K562 (cell line): ENCODE results near the gene PDE6G. TPM values are rescaled to one million over a fixed set of nuclear protein-coding genes. Genes with fewer than 3 reads are reported as not detected.
A peak's percentile ranks its signal among the peaks of the same experiment; 100 is the strongest.

Source experiments
- AFF1 ChIP-seq, 2 experiments: fragments of 450-650 bp; IDR thresholded peaks; 2 replicates each; pipeline ENCODE4 v1.6.1; 2018; ENCODE audit warnings: mild to moderate bottlenecking in 2 of 2, low read depth in 1 of 2; ENCODE audit not compliant: partially characterized antibody in 2 of 2
- CBFA2T3 ChIP-seq: fragments of 450-650 bp; IDR thresholded peaks from 2 replicates; pipeline ENCODE4 v1.6.1; 2017
- DIDO1 ChIP-seq: fragments of 450-650 bp; IDR thresholded peaks from 2 replicates; pipeline ENCODE4 v1.6.1; 2016; ENCODE audit warnings: low read depth, missing biosample characterization, missing genetic modification characterization
- ELK3 ChIP-seq: fragments of 450-650 bp; formaldehyde crosslinking; IDR thresholded peaks from 2 replicates; pipeline ENCODE4 v1.4.0; 2020; ENCODE audit warnings: mild to moderate bottlenecking
- HCFC1 ChIP-seq: IDR thresholded peaks from 2 replicates; pipeline ENCODE4 v1.6.1; 2012; ENCODE audit warnings: low read depth, low read length, improper control_type of control experiment
- KHSRP ChIP-seq: fragments of 450-650 bp; IDR thresholded peaks from 2 replicates; pipeline ENCODE4 v1.6.1; 2017
- MEIS2 ChIP-seq: fragments of 450-650 bp; IDR thresholded peaks from 2 replicates; pipeline ENCODE4 v1.6.1; 2014; ENCODE audit warnings: mild to moderate bottlenecking; ENCODE audit not compliant: partially characterized antibody
- MITF ChIP-seq: IDR thresholded peaks from 2 replicates; pipeline ENCODE4 v1.6.1; 2014; ENCODE audit warnings: antibody characterized with exemption
- RBM14 ChIP-seq: fragments of 200-400 bp; formaldehyde crosslinking; IDR thresholded peaks from 2 replicates; pipeline ENCODE4 v1.6.1; 2018; ENCODE audit warnings: low read depth, mild to moderate bottlenecking, low read length, moderate library complexity, borderline replicate concordance; ENCODE audit not compliant: insufficient read depth
- TEAD2 ChIP-seq: fragments of 450-650 bp; IDR thresholded peaks from 2 replicates; pipeline ENCODE4 v1.6.1; 2016; ENCODE audit warnings: missing genetic modification characterization, control low read depth, missing compliant biosample characterization
- THRA ChIP-seq: fragments of 450-650 bp; IDR thresholded peaks from 2 replicates; pipeline ENCODE4 v1.6.1; 2017; ENCODE audit warnings: mild to moderate bottlenecking, moderate library complexity
- ZNF232 ChIP-seq: sonication (generic); formaldehyde crosslinking; IDR thresholded peaks from 2 replicates; pipeline ENCODE4 v1.8.0; 2022; ENCODE audit warnings: mild to moderate bottlenecking, missing genetic modification reagents
- ZNF324 ChIP-seq: fragments of 250-450 bp; sonication (Bioruptor Pico); IDR thresholded peaks from 2 replicates; pipeline ENCODE4 v1.4.0; 2020; ENCODE audit warnings: mild to moderate bottlenecking
- ZNF41 ChIP-seq: fragments of 250-450 bp; sonication (Bioruptor Pico); conservative IDR thresholded peaks from 2 replicates; pipeline ENCODE4 v1.4.0; 2020; ENCODE audit warnings: mild to moderate bottlenecking
- ZNF740 ChIP-seq, 3 experiments: fragments of 200-800 bp in 1 of 3; sonication (Bioruptor generic) in 1 of 3; sonication (generic) in 1 of 3; formaldehyde crosslinking in 1 of 3; IDR thresholded peaks; 2 replicates each; pipeline versions ENCODE4 v1.6.1 to v1.8.0; 2016 to 2022; ENCODE audit warnings: mild to moderate bottlenecking in 2 of 3, missing compliant biosample characterization in 2 of 3, missing genetic modification characterization in 2 of 3, missing genetic modification reagents in 1 of 3
- polyA plus RNA-seq, 8 experiments: library from polyadenylated mRNA; depleted of rRNA in 4 of 8; stranded (reverse) in 5 of 8; unstranded in 3 of 8; fragments of >200 nt; fragmentation: Nextera tagmentation in 2 of 8; fragmentation: Illumina TruSeq in 1 of 8; extraction: Ambion mirVana in 2 of 8; extraction: Trizol in 1 of 8; gene quantifications; 2 replicates each; pipeline versions ENCODE4 v1.2.1 to v1.2.3, GENCODE V29; 2011 to 2014; ENCODE audit warnings: inconsistent platforms in 1 of 8, missing spikeins in 1 of 8
- total RNA-seq, 7 experiments: library from RNA; depleted of rRNA in 6 of 7; stranded (reverse); fragments of >200 nt in 6 of 7; fragmentation: Illumina TruSeq in 2 of 7; extraction: Trizol in 2 of 7; gene quantifications; 2 replicates each; pipeline versions ENCODE4 v1.2.1 to v1.2.3, GENCODE V29; 2011 to 2021; ENCODE audit warnings: low replicate concordance in 1 of 7

Gene PDE6G
- total and polyA plus RNA-seq, 9 of the 15 experiments (the other 6 are each of a cell fraction or from before 2014, with no cell fraction given) = 0.14 to 0.59 TPM; not detected in 7

- TF ChIP-seq ZNF324 = no peak
- TF ChIP-seq HCFC1 = peak; percentile 81
- no peak for TF ChIP-seq ELK3 (CRISPR knock-in tag)
- TF ChIP-seq RBM14 = 0 out of 2 replicates have a peak, but pooled peaks have one; percentile 54
- TF ChIP-seq KHSRP = no peak
- TF ChIP-seq ZNF740 (CRISPR knock-in tag; IDR thresholded peaks at IDR 0.05) = no peak
- TF ChIP-seq ZNF740 (tag; IDR thresholded peaks at IDR 0.05) = no peak
- peak; percentile 44 for TF ChIP-seq MEIS2
- peak; percentile 50; the same call in 1 of the 2 replicates for TF ChIP-seq MITF
- TF ChIP-seq TEAD2 (tag) = no peak
- TF ChIP-seq CBFA2T3 = peak; percentile 7; the same call in 1 of the 2 replicates
- peak; percentile 69; the same call in 1 of the 2 replicates for TF ChIP-seq DIDO1 (tag)
- TF ChIP-seq THRA = no peak
- TF ChIP-seq ZNF232 = 0 out of 2 replicates have a peak, but pooled peaks have one; percentile 55
- no peak for TF ChIP-seq ZNF41
- TF ChIP-seq AFF1 (IDR thresholded peaks at IDR 0.05; ENCODE audit: low read depth in 1 of 2, partially characterized antibody in 2 of 2) = no peak
These were observed 46.8 kb upstream of the PDE6G start, which contains the start of gene MRPL12 (continued) for GRCh38 chr17:81702934-81703746.
